ENCODE measurements around the gene EGLN1. TPM values are rescaled to one million over a fixed set of nuclear protein-coding genes. Genes with fewer than 3 reads are reported as not detected.
A peak's percentile ranks its signal among the peaks of the same experiment; 100 is the strongest.
"Not testable (repeated sequence)": the region's sequence is repeated elsewhere in the genome, so short reads cannot be mapped to it uniquely, and the experiment has no call there.

Gene EGLN1
- total RNA-seq, 1 experiment from 2014 or later = 57.8 TPM

- DNase-seq (ENCODE audit: low spot score) = no peak
Observed at GRCh38 chr1:231362325-231362724, 59.8 kb downstream of the EGLN1 start.

- DNase-seq (ENCODE audit: low spot score) = peak; percentile 22
Observed at GRCh38 chr1:231359113-231359512, 63.0 kb downstream of the EGLN1 start.

- peak; percentile 78 for DNase-seq (ENCODE audit: low spot score)
Observed at GRCh38 chr1:231357831-231358354, 64.2 kb downstream of the EGLN1 start.

- DNase-seq (ENCODE audit: low spot score) = no peak
Observed at GRCh38 chr1:231357187-231357772, 64.8 kb downstream of the EGLN1 start.

- DNase-seq (ENCODE audit: low spot score) = no peak
Observed at GRCh38 chr1:231355171-231355570, 66.9 kb downstream of the EGLN1 start.

GRCh38 chr1:231354330-231355020 lies 67.6 kb downstream of the EGLN1 start:
- no peak for DNase-seq (ENCODE audit: low spot score)

- no peak for DNase-seq (ENCODE audit: low spot score)
Observed at GRCh38 chr1:231353086-231353485, 69.0 kb downstream of the EGLN1 start.

- DNase-seq (ENCODE audit: low spot score) = no peak
Observed at GRCh38 chr1:231351816-231352215, 70.3 kb downstream of the EGLN1 start.

- DNase-seq (ENCODE audit: low spot score) = not testable (repeated sequence)
Observed at GRCh38 chr1:231348856-231349255, 73.2 kb downstream of the EGLN1 start.

GRCh38 chr1:231348442-231348841 lies 73.6 kb downstream of the EGLN1 start:
- DNase-seq (ENCODE audit: low spot score) = no peak

- DNase-seq (ENCODE audit: low spot score) = no peak
Observed at GRCh38 chr1:231347961-231348360, 74.1 kb downstream of the EGLN1 start.

GRCh38 chr1:231340328-231341013 lies 81.6 kb downstream of the EGLN1 start:
- DNase-seq (ENCODE audit: low spot score) = no peak

GRCh38 chr1:231338270-231339128 lies 83.6 kb downstream of the EGLN1 start, which contains the start of gene SPRTN:
Gene SPRTN (plus strand): TSS chr1:231338293. CDS start chr1:231338384, 91 bp downstream.
- DNase-seq (ENCODE audit: low spot score) = peak; percentile 10

- peak; percentile 99 for DNase-seq (ENCODE audit: low spot score)
Observed at GRCh38 chr1:231337472-231338269, 84.4 kb downstream of the EGLN1 start, which contains the start of gene EXOC8. Gene EXOC8 (minus strand): TSS chr1:231337852. CDS start chr1:231337745, 107 bp downstream.

GRCh38 chr1:231337043-231337471 lies 85.0 kb downstream of the EGLN1 start:
- DNase-seq (ENCODE audit: low spot score) = no peak

- no peak for DNase-seq (ENCODE audit: low spot score)
Observed at GRCh38 chr1:231335663-231336602, 86.2 kb downstream of the EGLN1 start.

GRCh38 chr1:231334952-231335351 lies 87.1 kb downstream of the EGLN1 start:
- DNase-seq (ENCODE audit: low spot score) = no peak

- DNase-seq (ENCODE audit: low spot score) = no peak
Observed at GRCh38 chr1:231334079-231334666, 87.9 kb downstream of the EGLN1 start.

- DNase-seq (ENCODE audit: low spot score) = no peak
Observed at GRCh38 chr1:231332761-231333160, 89.3 kb downstream of the EGLN1 start.
